ENCODE results near the gene POM121C.
"Not testable (repeated sequence)": the region's sequence is repeated elsewhere in the genome, so short reads cannot be mapped to it uniquely, and the experiment has no call there.

POM121C gene

GRCh38 chr7:75423481-75423880 is 62.6 kb downstream of the POM121C start:
- not testable (repeated sequence) for DNase-seq (ENCODE audit: low read depth in 2 of 2)

- not testable (repeated sequence) for DNase-seq (ENCODE audit: low read depth in 2 of 2)
Observed at GRCh38 chr7:75421798-75422710, 64.0 kb downstream of the POM121C start.

- DNase-seq (ENCODE audit: low read depth in 2 of 2), result not testable (repeated sequence)
Observed at GRCh38 chr7:75420152-75420551, 65.9 kb downstream of the POM121C start.

- not testable (repeated sequence) for DNase-seq (ENCODE audit: low read depth in 2 of 2)
Observed at GRCh38 chr7:75419693-75420092, 66.4 kb downstream of the POM121C start.

GRCh38 chr7:75419210-75419609 is 66.9 kb downstream of the POM121C start:
- DNase-seq (ENCODE audit: low read depth in 2 of 2), result not testable (repeated sequence)

GRCh38 chr7:75418292-75418858 is 67.7 kb downstream of the POM121C start:
- not testable (repeated sequence) for DNase-seq (ENCODE audit: low read depth in 2 of 2)

- not testable (repeated sequence) for DNase-seq (ENCODE audit: low read depth in 2 of 2)
Observed at GRCh38 chr7:75416787-75417186, 69.3 kb downstream of the POM121C start.

GRCh38 chr7:75415829-75416373 is 70.2 kb downstream of the POM121C start:
- not testable (repeated sequence) for DNase-seq (ENCODE audit: low read depth in 2 of 2)

GRCh38 chr7:75415428-75415817 is 70.7 kb downstream of the POM121C start:
- DNase-seq (ENCODE audit: low read depth in 2 of 2), result not testable (repeated sequence)

GRCh38 chr7:75414708-75415427 is 71.2 kb downstream of the POM121C start:
- not testable (repeated sequence) for DNase-seq (ENCODE audit: low read depth in 2 of 2)

- DNase-seq (ENCODE audit: low read depth in 2 of 2), result not testable (repeated sequence)
Observed at GRCh38 chr7:75414204-75414603, 71.9 kb downstream of the POM121C start.

GRCh38 chr7:75410823-75411173 is 75.3 kb downstream of the POM121C start:
- not testable (repeated sequence) for DNase-seq (ENCODE audit: low read depth in 2 of 2)

- DNase-seq (ENCODE audit: low read depth in 2 of 2), result not testable (repeated sequence)
Observed at GRCh38 chr7:75409880-75410822, 75.9 kb downstream of the POM121C start.

GRCh38 chr7:75404663-75405062 is 81.4 kb downstream of the POM121C start:
- not testable (repeated sequence) for DNase-seq (ENCODE audit: low read depth in 2 of 2)

GRCh38 chr7:75403455-75404443 is 82.3 kb downstream of the POM121C start:
- DNase-seq (ENCODE audit: low read depth in 2 of 2), result not testable (repeated sequence)

GRCh38 chr7:75400575-75400974 is 85.5 kb downstream of the POM121C start:
- not testable (repeated sequence) for DNase-seq (ENCODE audit: low read depth in 2 of 2)

GRCh38 chr7:75398771-75399700 is 87.1 kb downstream of the POM121C start:
- not testable (repeated sequence) for DNase-seq (ENCODE audit: low read depth in 2 of 2)

- DNase-seq (ENCODE audit: low read depth in 2 of 2), result not testable (repeated sequence)
Observed at GRCh38 chr7:75397865-75398264, 88.2 kb downstream of the POM121C start.
